ENCODE results near the gene GNPNAT1. TPM values are rescaled to one million over a fixed set of nuclear protein-coding genes. Genes with fewer than 3 reads are reported as not detected.

The GNPNAT1 gene
- total RNA-seq, 2 experiments from 2014 or later = 3.8 to 4.6 TPM

GRCh38 chr14:52740751-52741150, 50.7 kb downstream of the GNPNAT1 start:
- DNase-seq = no peak
- no peaks in the 10 kb centered on the region for H3K9me3 Mint-ChIP-seq
- ChIA-PET POLR2A (interaction anchor here (1.5 to 4.7 kb wide), 7 partner anchors 11 to 894 kb away, joined by 3 to 113 read pairs (median 12); partner anchors contain the start of genes ERO1A and STYX), CTCF (interaction anchor here (0.6 to 0.9 kb wide), 2 partner anchors 13 to 705 kb away, joined by 3 read pairs; no protein-coding TSS in a partner anchor)
- H3K36me3 ChIP-seq (ENCODE audit: insufficient read depth, low read length) = peaks cover 13% of the 10 kb centered on the region
- peaks cover 86% of the 10 kb centered on the region for H3K4me1 Mint-ChIP-seq (ENCODE audit: low read depth)
- H3K4me3 ChIP-seq (ENCODE audit: low read length) = no peak overlapping the region
- peak overlapping the region; percentile 14 to 81 for H3K27ac ChIP-seq (ENCODE audit: low read depth in 1 of 2, low read length in 2 of 2)
- no peak for TF ChIP-seq CTCF (IDR thresholded peaks at IDR 0.05)
- no peaks in the 10 kb centered on the region for H3K9me3 ChIP-seq (ENCODE audit: control insufficient read depth in 1 of 2, insufficient read depth in 1 of 2, low read length in 2 of 2)
- no peaks in the 10 kb centered on the region for H3K27me3 Mint-ChIP-seq
- peaks cover 17% of the 10 kb centered on the region for H3K36me3 Mint-ChIP-seq (ENCODE audit: low read depth)
- peaks cover 39% of the 10 kb centered on the region for H3K4me1 ChIP-seq (ENCODE audit: insufficient read depth, low read length)
- no peak for ATAC-seq (ENCODE audit: poor library complexity)
- intact Hi-C loops (cut with DNase I, micrococcal nuclease) = loop anchor here in 1 of 2 experiments (5.0 kb wide), 3 partner anchors 33 to 188 kb away; partner anchors contain the start of genes GPR137C, PSMC6 and TXNDC16
- peak overlapping the region; percentile 0 for H3K4me3 Mint-ChIP-seq
- H3K27me3 ChIP-seq (ENCODE audit: control insufficient read depth in 1 of 2, insufficient read depth in 2 of 2, low read length in 2 of 2) = no peaks in the 10 kb centered on the region
- peak overlapping the region; percentile 98 for H3K27ac Mint-ChIP-seq

GRCh38 chr14:52738409-52738808, 53.0 kb downstream of the GNPNAT1 start:
- H3K4me3 Mint-ChIP-seq = peak overlapping the region; percentile 34
- no peaks in the 10 kb centered on the region for H3K27me3 Mint-ChIP-seq
- no peaks in the 10 kb centered on the region for H3K9me3 ChIP-seq (ENCODE audit: control insufficient read depth in 1 of 2, insufficient read depth in 1 of 2, low read length in 2 of 2)
- peaks cover 13% of the 10 kb centered on the region for H3K36me3 ChIP-seq (ENCODE audit: insufficient read depth, low read length)
- peaks cover 41% of the 10 kb centered on the region for H3K4me1 ChIP-seq (ENCODE audit: insufficient read depth, low read length)
- CTCF ChIA-PET = no interaction called here
- H3K27me3 ChIP-seq (ENCODE audit: control insufficient read depth in 1 of 2, insufficient read depth in 2 of 2, low read length in 2 of 2) = no peaks in the 10 kb centered on the region
- peaks cover 31% of the 10 kb centered on the region for H3K36me3 Mint-ChIP-seq (ENCODE audit: low read depth)
- H3K4me1 Mint-ChIP-seq (ENCODE audit: low read depth) = peaks cover 87% of the 10 kb centered on the region
- no peak overlapping the region for H3K27ac ChIP-seq (ENCODE audit: low read depth in 1 of 2, low read length in 2 of 2)
- no peaks in the 10 kb centered on the region for H3K9me3 Mint-ChIP-seq
- POLR2A ChIA-PET = interaction anchor here (1.2 kb wide), 1 partner anchor 9 kb away, joined by 5 read pairs; the partner anchor contains the start of gene STYX
- ATAC-seq (ENCODE audit: poor library complexity) = no peak
- intact Hi-C loops (cut with DNase I, micrococcal nuclease) = loop anchor here in 1 of 2 experiments (5.0 kb wide), 1 partner anchor 46 kb away; no protein-coding TSS in a partner anchor
- no peak for TF ChIP-seq CTCF (IDR thresholded peaks at IDR 0.05)
- DNase-seq = peak in 2 of 14 experiments; percentile 17 to 28
- peak overlapping the region; percentile 98 for H3K27ac Mint-ChIP-seq
- no peak overlapping the region for H3K4me3 ChIP-seq (ENCODE audit: low read length)

GRCh38 chr14:52735921-52736489, 55.4 kb downstream of the GNPNAT1 start:
- Histone ChIP-seq H3K27me3 (ENCODE audit: control insufficient read depth in 1 of 2, insufficient read depth in 2 of 2, low read length in 2 of 2) (no peaks in the 10 kb centered on the region), H3K36me3 (ENCODE audit: insufficient read depth, low read length) (peaks cover 26% of the 10 kb centered on the region), H3K4me1 (ENCODE audit: insufficient read depth, low read length) (peaks cover 43% of the 10 kb centered on the region), H3K27ac (ENCODE audit: low read depth in 1 of 2, low read length in 2 of 2) (no peak overlapping the region), H3K4me3 (ENCODE audit: low read length) (no peak overlapping the region), H3K9me3 (ENCODE audit: control insufficient read depth in 1 of 2, insufficient read depth in 1 of 2, low read length in 2 of 2) (no peaks in the 10 kb centered on the region)
- intact Hi-C loops (cut with DNase I, micrococcal nuclease) = loop anchor here in 1 of 2 experiments (5.0 kb wide), 1 partner anchor 44 kb away; no protein-coding TSS in a partner anchor
- ChIA-PET POLR2A (interaction anchor here (0.9 to 2.4 kb wide), 4 partner anchors 25 to 184 kb away, joined by 3 to 6 read pairs (median 4); partner anchors contain the start of genes ERO1A, GPR137C and TXNDC16), CTCF (interaction anchor here (1.1 kb wide), 1 partner anchor 19 kb away, joined by 5 read pairs; no protein-coding TSS in a partner anchor)
- peak overlapping the region; percentile 53 for H3K27ac Mint-ChIP-seq
- peak overlapping the region; percentile 26 for H3K4me3 Mint-ChIP-seq
- no peak for TF ChIP-seq CTCF (IDR thresholded peaks at IDR 0.05)
- peaks cover 74% of the 10 kb centered on the region for H3K4me1 Mint-ChIP-seq (ENCODE audit: low read depth)
- no peak for DNase-seq
- no peaks in the 10 kb centered on the region for H3K9me3 Mint-ChIP-seq
- H3K27me3 Mint-ChIP-seq = no peaks in the 10 kb centered on the region
- ATAC-seq (ENCODE audit: poor library complexity) = no peak
- H3K36me3 Mint-ChIP-seq (ENCODE audit: low read depth) = peaks cover 48% of the 10 kb centered on the region
